K562 (cell line): Measurements from ENCODE around the gene BRINP1. TPM values are rescaled to one million over a fixed set of nuclear protein-coding genes. Genes with fewer than 3 reads are reported as not detected.

Experiments
- ATAC-seq: fragments of 200-7000 bp; cut with Tn5 transposase; 3 replicates; pipeline ENCODE4 v1.9.1; 2020; ENCODE audit warnings: moderate library complexity
- BruUV-seq: library from RNA; stranded (reverse); fragments of 400-500 nt; replicated peaks from 2 replicates; lab custom pipeline; 2021; lab: Mats Ljungman, UMichigan
- CTCF ChIA-PET: fragments of 300-600 bp; formaldehyde crosslinking; extraction: SDS; loops from one replicate; lab custom pipeline; 2021; ENCODE audit warnings: low intra/inter-chr PET ratio; lab: Yijun Ruan, JAX
- POLR2A ChIA-PET: fragments of 300-600, 350-650 bp; sonication (Branson Sonifier 250); formaldehyde crosslinking; extraction: SDS; loops from one replicate; lab custom pipeline; 2021; ENCODE audit warnings: antibody characterized with exemption, inconsistent platforms; lab: Yijun Ruan, JAX
- DNase-seq, 4 experiments: peaks; one replicate each; pipeline versions ENCODE4 v3.0.0 to v3.0.0-alpha.2; 2011 to 2018; ENCODE audit warnings: low spot score in 3 of 4, mixed read lengths in 3 of 4; ENCODE audit errors: extremely low read depth in 1 of 4
- FAIRE-seq: peaks from 2 replicates; lab custom pipeline; 2011; peaks lifted over from hg19 to GRCh38; lab: Jason Lieb, UNC
- H2AFZ ChIP-seq: 2 replicates; pipeline ENCODE4 v1.6.0; 2011; ENCODE audit warnings: low read depth, low read length, control low read depth, inconsistent platforms
- H3K27ac ChIP-seq: fragments of 200-600 bp; 3 replicates; pipeline ENCODE4 v1.8.0; 2011; ENCODE audit warnings: low read depth, mild to moderate bottlenecking, control low read depth, inconsistent platforms, low read length, moderate library complexity, mixed read lengths; ENCODE audit errors: extremely low read depth
- H3K27me3 ChIP-seq, 2 experiments: fragments of 300-600 bp in 1 of 2; 2 replicates in 1 of 2; 3 replicates in 1 of 2; pipeline versions ENCODE4 v1.6.0 to v1.8.0; 2011; ENCODE audit warnings: inconsistent platforms in 2 of 2, low read length in 2 of 2, mild to moderate bottlenecking in 1 of 2, mixed read lengths in 1 of 2, moderate library complexity in 1 of 2; ENCODE audit not compliant: control insufficient read depth in 2 of 2, insufficient read depth in 2 of 2
- H3K36me3 ChIP-seq: fragments of 300-600 bp; 3 replicates; pipeline ENCODE4 v1.8.0; 2011; ENCODE audit warnings: mild to moderate bottlenecking, low read length, inconsistent platforms; ENCODE audit not compliant: control insufficient read depth, insufficient read depth
- H3K4me1 ChIP-seq, 2 experiments: fragments of 200-600 bp in 1 of 2; replicated peaks in 1 of 2; 2 replicates in 1 of 2; 3 replicates in 1 of 2; pipeline versions ENCODE4 v1.5.1 to v1.8.0; 2011; ENCODE audit warnings: inconsistent platforms in 2 of 2, low read length in 2 of 2, mild to moderate bottlenecking in 1 of 2, mixed read lengths in 1 of 2, moderate library complexity in 1 of 2; ENCODE audit not compliant: control insufficient read depth in 2 of 2, insufficient read depth in 2 of 2
- H3K4me2 ChIP-seq: 2 replicates; pipeline ENCODE4 v1.6.1; 2011; ENCODE audit warnings: low read length, control low read depth, inconsistent platforms, mixed read lengths; ENCODE audit not compliant: insufficient read depth
- H3K4me3 ChIP-seq: fragments of 200-600 bp; sonication (generic), shearing (Covaris generic); 2 replicates; pipeline ENCODE4 v1.5.1; 2016; ENCODE audit warnings: control low read depth, inconsistent platforms
- H3K79me2 ChIP-seq: fragments of 200-600 bp; 3 replicates; pipeline ENCODE4 v1.8.0; 2011; ENCODE audit warnings: low read length, inconsistent platforms; ENCODE audit not compliant: control insufficient read depth, insufficient read depth
- H3K9ac ChIP-seq, 2 experiments: 2 replicates each; pipeline versions ENCODE4 v1.6.0 to v1.6.1; 2011; ENCODE audit warnings: low read depth in 2 of 2, low read length in 2 of 2, control low read depth in 1 of 2, inconsistent platforms in 1 of 2, mild to moderate bottlenecking in 1 of 2, mixed read lengths in 1 of 2; ENCODE audit not compliant: insufficient read depth in 1 of 2
- H3K9me1 ChIP-seq: one replicate; pipeline ENCODE4 v1.6.0; 2011; ENCODE audit warnings: inconsistent platforms, mild to moderate bottlenecking, low read length, moderate library complexity; ENCODE audit not compliant: control insufficient read depth, insufficient read depth
- H3K9me3 ChIP-seq: replicated peaks from 2 replicates; pipeline ENCODE4 v1.5.1; 2011; ENCODE audit warnings: low read depth, low read length, inconsistent platforms; ENCODE audit not compliant: control insufficient read depth, insufficient read depth
- H4K20me1 ChIP-seq: replicated peaks from 2 replicates; pipeline ENCODE4 v1.6.1; 2011; ENCODE audit warnings: low read length, inconsistent platforms, mixed read lengths; ENCODE audit not compliant: control insufficient read depth, insufficient read depth
- ATF1 ChIP-seq, 2 experiments: fragments of 450-650 bp in 1 of 2; IDR thresholded peaks; 2 replicates each; pipeline ENCODE4 v1.6.1; 2016; ENCODE audit warnings: missing compliant biosample characterization in 1 of 2, missing genetic modification characterization in 1 of 2
- MAFK ChIP-seq: IDR thresholded peaks from 2 replicates; pipeline ENCODE4 v1.6.1; 2011; ENCODE audit warnings: low read length, improper control_type of control experiment
- MYBL2 ChIP-seq, 2 experiments: fragments of 450-650 bp in 1 of 2; sonication (generic) in 1 of 2; formaldehyde crosslinking in 1 of 2; IDR thresholded peaks; 2 replicates each; pipeline versions ENCODE4 v1.6.1 to v1.8.1; 2017 to 2022; ENCODE audit warnings: borderline replicate concordance in 1 of 2, inconsistent platforms in 1 of 2, low read depth in 1 of 2, mild to moderate bottlenecking in 1 of 2, missing genetic modification reagents in 1 of 2, moderate library complexity in 1 of 2
- POLR2G ChIP-seq: fragments of 200-400 bp; formaldehyde crosslinking; IDR thresholded peaks from 2 replicates; pipeline ENCODE4 v1.6.1; 2017; ENCODE audit warnings: low read depth, mild to moderate bottlenecking, antibody characterized with exemption, low read length, moderate library complexity
- PTBP1 ChIP-seq: fragments of 200-400 bp; formaldehyde crosslinking; IDR thresholded peaks from 2 replicates; pipeline ENCODE4 v1.6.1; 2017; ENCODE audit warnings: low read depth, low read length
- U2AF1 ChIP-seq: fragments of 200-400 bp; formaldehyde crosslinking; optimal IDR thresholded peaks from 2 replicates; pipeline ENCODE3; 2017; ENCODE audit warnings: mild to moderate bottlenecking, low read depth, low read length, moderate library complexity
- ZBTB17 ChIP-seq: fragments of 450-650 bp; formaldehyde crosslinking; IDR thresholded peaks from 2 replicates; pipeline ENCODE4 v1.4.0; 2020; ENCODE audit warnings: mild to moderate bottlenecking
- ZNF277 ChIP-seq: fragments of 250-450 bp; sonication (Bioruptor Pico); IDR thresholded peaks from 2 replicates; pipeline ENCODE4 v1.8.0; 2022; ENCODE audit warnings: inconsistent platforms, mild to moderate bottlenecking, moderate library complexity, borderline replicate concordance
- ZNF280B ChIP-seq: fragments of 250-450 bp; sonication (Bioruptor Pico); IDR thresholded peaks from 2 replicates; pipeline ENCODE4 v1.5.1; 2021; ENCODE audit warnings: mild to moderate bottlenecking
- ZNF316 ChIP-seq: fragments of 450-650 bp; IDR thresholded peaks from 2 replicates; pipeline ENCODE4 v1.6.1; 2016
- ZNF347 ChIP-seq: fragments of 450-650 bp; formaldehyde crosslinking; IDR thresholded peaks from 2 replicates; pipeline ENCODE4 v1.4.0; 2020; ENCODE audit warnings: low read depth, mild to moderate bottlenecking, moderate library complexity
- ZNF740 ChIP-seq, 3 experiments: fragments of 200-800 bp in 1 of 3; sonication (Bioruptor generic) in 1 of 3; sonication (generic) in 1 of 3; formaldehyde crosslinking in 1 of 3; IDR thresholded peaks; 2 replicates each; pipeline versions ENCODE4 v1.6.1 to v1.8.0; 2016 to 2022; ENCODE audit warnings: mild to moderate bottlenecking in 2 of 3, missing compliant biosample characterization in 2 of 3, missing genetic modification characterization in 2 of 3, missing genetic modification reagents in 1 of 3
- WGBS: fragments of 100-300 bp; shearing (Covaris generic); methylation state at CpG from one replicate; pipeline ENCODE4 v1.1.6; 2016; ENCODE audit warnings: low coverage, mixed read lengths; ENCODE audit not compliant: insufficient coverage; ENCODE audit errors: missing lambda C conversion rate; 5-methylcytosine and 5-hydroxymethylcytosine counted together
- in situ Hi-C: fragments of 300-500 bp; cut with MboI; formaldehyde crosslinking; loops from 4 replicates; pipeline ENCODE4 v1.15.0; 2018; ENCODE audit warnings: inconsistent platforms, mixed read lengths
- intact Hi-C: fragments of 100-400 bp; cut with micrococcal nuclease; formaldehyde crosslinking; loops from 2 replicates; pipeline ENCODE4 v1.14.2; 2022
- polyA plus RNA-seq, 8 experiments: library from polyadenylated mRNA; depleted of rRNA in 4 of 8; stranded (reverse) in 5 of 8; unstranded in 3 of 8; fragments of >200 nt; fragmentation: Nextera tagmentation in 2 of 8; fragmentation: Illumina TruSeq in 1 of 8; extraction: Ambion mirVana in 2 of 8; extraction: Trizol in 1 of 8; gene quantifications; 2 replicates each; pipeline versions ENCODE4 v1.2.1 to v1.2.3, GENCODE V29; 2011 to 2014; ENCODE audit warnings: inconsistent platforms in 1 of 8, missing spikeins in 1 of 8
- total RNA-seq, 7 experiments: library from RNA; depleted of rRNA in 6 of 7; stranded (reverse); fragments of >200 nt in 6 of 7; fragmentation: Illumina TruSeq in 2 of 7; extraction: Trizol in 2 of 7; gene quantifications; 2 replicates each; pipeline versions ENCODE4 v1.2.1 to v1.2.3, GENCODE V29; 2011 to 2021; ENCODE audit warnings: low replicate concordance in 1 of 7

Gene BRINP1
- total and polyA plus RNA-seq, 9 of the 15 experiments (the other 6 are each of a cell fraction or from before 2014, with no cell fraction given) = not detected

- H3K4me2 ChIP-seq = no peak overlapping the region
- intact Hi-C loops = loop anchor here (10.0 kb wide), 1 partner anchor 1725 kb away; no protein-coding TSS in a partner anchor
Measured at GRCh38 chr9:119369680-119370366, 588 bp upstream of the BRINP1 start.

GRCh38 chr9:119368179-119368578 is 1.1 kb downstream of the BRINP1 start:
- BruUV-seq = no TSS peak
- no peak overlapping the region for H3K4me2 ChIP-seq
- H3K36me3 ChIP-seq = no peaks in the 10 kb centered on the region
- intact Hi-C loops (loop anchor here (10.0 kb wide), 1 partner anchor 1723 kb away; no protein-coding TSS in a partner anchor), in situ Hi-C loops (no loop called here)
- no peak overlapping the region for H2AFZ ChIP-seq
- DNase-seq (no peak), FAIRE-seq (no peak), ATAC-seq (no peak)
- H3K79me2 ChIP-seq = no peaks in the 10 kb centered on the region
- POLR2A ChIA-PET = no interaction called here
- no peaks in the 10 kb centered on the region for H3K9me3 ChIP-seq
- CTCF ChIA-PET = no interaction called here
- no peak overlapping the region for H3K9ac ChIP-seq
- no peak overlapping the region for H3K4me3 ChIP-seq
- H3K27me3 ChIP-seq = no peaks in the 10 kb centered on the region
- whole genome bisulfite sequencing = 1% methylated on average over 10 of the region's 10 CpGs
- no peak overlapping the region for H3K27ac ChIP-seq
- H4K20me1 ChIP-seq = no peaks in the 10 kb centered on the region
- no peaks in the 10 kb centered on the region for H3K4me1 ChIP-seq
- no peaks in the 10 kb centered on the region for H3K9me1 ChIP-seq
- TF ChIP-seq ZNF740 (CRISPR knock-in tag; IDR thresholded peaks at IDR 0.05) (no peak), ZNF740 (tag; IDR thresholded peaks at IDR 0.05) (no peak), PTBP1 (no peak), ZNF277 (CRISPR knock-in tag) (no peak), U2AF1 (no peak), MAFK (no peak), ZBTB17 (CRISPR knock-in tag) (no peak), ZNF280B (CRISPR knock-in tag) (no peak)

More at GRCh38 chr9:119369680-119370366, 588 bp upstream of the BRINP1 start:
- ChIA-PET POLR2A (no interaction called here), CTCF (no interaction called here)
- FAIRE-seq = no peak
- WGBS = 0% methylated on average over 12 of the region's 32 CpGs
- no peak overlapping the region for H3K4me3 ChIP-seq
- in situ Hi-C loops = no loop called here
- no peaks in the 10 kb centered on the region for H4K20me1 ChIP-seq
- H3K27ac ChIP-seq = no peak overlapping the region
- H3K9ac ChIP-seq = no peak overlapping the region
- no peaks in the 10 kb centered on the region for H3K36me3 ChIP-seq
- no peak overlapping the region for H2AFZ ChIP-seq
- ATAC-seq = no peak
- H3K9me3 ChIP-seq = no peaks in the 10 kb centered on the region
- no peaks in the 10 kb centered on the region for H3K4me1 ChIP-seq
- DNase-seq = no peak
- no peaks in the 10 kb centered on the region for H3K9me1 ChIP-seq
- no peaks in the 10 kb centered on the region for H3K79me2 ChIP-seq
- no peak for TF ChIP-seq ZNF316
- TF ChIP-seq MYBL2 (IDR thresholded peaks at IDR 0.05; ENCODE audit: low read depth) = no peak
- no peak for TF ChIP-seq MYBL2 (CRISPR knock-in tag; IDR thresholded peaks at IDR 0.05; ENCODE audit: borderline replicate concordance)
- TF ChIP-seq POLR2G = no peak
- TF ChIP-seq ATF1 (CRISPR knock-in tag; IDR thresholded peaks at IDR 0.05) = no peak
- no peak for TF ChIP-seq ATF1 (tag; IDR thresholded peaks at IDR 0.05)
- TF ChIP-seq ZNF347 (CRISPR knock-in tag) = no peak
- H3K27me3 ChIP-seq = no peaks in the 10 kb centered on the region
- no TSS peak for BruUV-seq
